ENCODE data around the gene TNFSF10. TPM values are rescaled to one million over a fixed set of nuclear protein-coding genes. Genes with fewer than 3 reads are reported as not detected.

The TNFSF10 gene
- total and polyA plus RNA-seq, 10 of the 15 experiments (the other 5 are each of a cell fraction or from before 2014, with no cell fraction given) = 2.1 to 12.3 (median 4.4) TPM

DNA sequence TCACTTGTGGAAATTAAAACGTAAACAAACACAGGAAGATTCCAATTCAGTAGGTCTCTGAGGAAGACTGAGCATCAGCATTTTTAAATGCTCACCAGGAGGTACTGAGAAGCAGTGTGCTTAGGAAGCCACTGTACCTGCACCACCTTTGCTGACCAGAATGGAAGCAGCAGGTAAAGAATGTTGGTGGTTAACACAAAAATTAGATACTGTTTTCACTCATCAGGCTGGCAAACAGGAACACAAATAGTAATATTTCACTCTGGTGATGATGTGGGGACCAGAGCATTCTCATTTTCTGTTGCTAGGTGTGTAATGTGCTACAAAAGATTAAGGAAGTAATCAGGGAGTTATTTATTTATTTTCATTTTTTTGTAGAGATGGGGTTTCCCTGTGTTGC is 45.1 kb downstream of the TNFSF10 start (continued):
- TF ChIP-seq, protein P1, sequence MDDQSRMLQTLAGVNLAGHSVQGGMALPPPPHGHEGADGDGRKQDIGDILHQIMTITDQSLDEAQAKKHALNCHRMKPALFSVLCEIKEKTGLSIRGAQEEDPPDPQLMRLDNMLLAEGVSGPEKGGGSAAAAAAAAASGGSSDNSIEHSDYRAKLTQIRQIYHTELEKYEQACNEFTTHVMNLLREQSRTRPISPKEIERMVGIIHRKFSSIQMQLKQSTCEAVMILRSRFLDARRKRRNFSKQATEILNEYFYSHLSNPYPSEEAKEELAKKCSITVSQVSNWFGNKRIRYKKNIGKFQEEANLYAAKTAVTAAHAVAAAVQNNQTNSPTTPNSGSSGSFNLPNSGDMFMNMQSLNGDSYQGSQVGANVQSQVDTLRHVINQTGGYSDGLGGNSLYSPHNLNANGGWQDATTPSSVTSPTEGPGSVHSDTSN (IDR thresholded peaks at IDR 0.05; ENCODE audit: insufficient replicate concordance, low read depth, low read length) = no peak
- TF ChIP-seq, protein P2, sequence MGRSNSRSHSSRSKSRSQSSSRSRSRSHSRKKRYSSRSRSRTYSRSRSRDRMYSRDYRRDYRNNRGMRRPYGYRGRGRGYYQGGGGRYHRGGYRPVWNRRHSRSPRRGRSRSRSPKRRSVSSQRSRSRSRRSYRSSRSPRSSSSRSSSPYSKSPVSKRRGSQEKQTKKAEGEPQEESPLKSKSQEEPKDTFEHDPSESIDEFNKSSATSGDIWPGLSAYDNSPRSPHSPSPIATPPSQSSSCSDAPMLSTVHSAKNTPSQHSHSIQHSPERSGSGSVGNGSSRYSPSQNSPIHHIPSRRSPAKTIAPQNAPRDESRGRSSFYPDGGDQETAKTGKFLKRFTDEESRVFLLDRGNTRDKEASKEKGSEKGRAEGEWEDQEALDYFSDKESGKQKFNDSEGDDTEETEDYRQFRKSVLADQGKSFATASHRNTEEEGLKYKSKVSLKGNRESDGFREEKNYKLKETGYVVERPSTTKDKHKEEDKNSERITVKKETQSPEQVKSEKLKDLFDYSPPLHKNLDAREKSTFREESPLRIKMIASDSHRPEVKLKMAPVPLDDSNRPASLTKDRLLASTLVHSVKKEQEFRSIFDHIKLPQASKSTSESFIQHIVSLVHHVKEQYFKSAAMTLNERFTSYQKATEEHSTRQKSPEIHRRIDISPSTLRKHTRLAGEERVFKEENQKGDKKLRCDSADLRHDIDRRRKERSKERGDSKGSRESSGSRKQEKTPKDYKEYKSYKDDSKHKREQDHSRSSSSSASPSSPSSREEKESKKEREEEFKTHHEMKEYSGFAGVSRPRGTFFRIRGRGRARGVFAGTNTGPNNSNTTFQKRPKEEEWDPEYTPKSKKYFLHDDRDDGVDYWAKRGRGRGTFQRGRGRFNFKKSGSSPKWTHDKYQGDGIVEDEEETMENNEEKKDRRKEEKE (IDR thresholded peaks at IDR 0.05) = no peak
- no peak for TF ChIP-seq MTA3 (IDR thresholded peaks at IDR 0.05; ENCODE audit: borderline replicate concordance, low read length)
- no peak for TF ChIP-seq KDM1A (IDR thresholded peaks at IDR 0.05; ENCODE audit: borderline replicate concordance)
- no peak for TF ChIP-seq BCL11A (IDR thresholded peaks at IDR 0.05; ENCODE audit: low read depth, low read length)
- TF ChIP-seq TAF1 (IDR thresholded peaks at IDR 0.05; ENCODE audit: borderline replicate concordance, low read depth, low read length) = no peak
- TF ChIP-seq NBN (IDR thresholded peaks at IDR 0.05) = no peak

DNA sequence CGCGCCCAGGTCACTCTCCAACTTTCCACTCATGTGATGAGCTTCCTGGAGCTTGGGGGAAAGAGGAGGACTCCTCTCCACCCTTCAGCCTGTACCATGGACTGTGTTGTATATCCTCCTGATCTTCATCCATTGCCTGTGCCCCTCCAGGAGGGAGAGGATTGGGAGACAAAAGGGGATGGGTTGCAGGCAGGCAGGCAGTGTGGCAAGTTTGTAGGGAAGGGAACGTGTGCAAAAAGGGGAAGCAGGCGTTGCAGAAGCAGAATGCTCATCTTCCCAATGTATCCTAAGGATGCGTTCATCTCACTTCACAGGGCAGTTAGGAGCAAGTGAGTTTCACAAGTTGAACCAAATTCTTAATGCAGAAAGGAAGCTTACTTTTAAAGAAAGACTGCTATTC is 46.9 kb downstream of the TNFSF10 start:
- RAD21 ChIA-PET (ENCODE audit: unreplicated experiment) = interaction anchor here (1.4 to 1.7 kb wide), 6 partner anchors 15 to 1515 kb away, joined by 3 to 8 read pairs (median 6); no protein-coding TSS in a partner anchor
- Histone ChIP-seq H3K9me3 (replicated peaks; ENCODE audit: control insufficient read depth, insufficient read depth, low read length) (no peaks in the 10 kb centered on the region), H4K20me1 (ENCODE audit: control insufficient read depth, insufficient read depth) (no peaks in the 10 kb centered on the region), H3K27me3 (replicated peaks in 1 of 2; ENCODE audit: control insufficient read depth in 2 of 2, insufficient read depth in 2 of 2, low read length in 1 of 2) (no peaks in the 10 kb centered on the region), H3K4me2 (ENCODE audit: control insufficient read depth, insufficient read depth) (no peak overlapping the region), H3K4me3 (no peak overlapping the region), H3K9ac (ENCODE audit: control insufficient read depth, insufficient read depth, low read length) (no peak overlapping the region), H3K36me3 (ENCODE audit: control insufficient read depth in 2 of 2, insufficient read depth in 2 of 2, low read length in 1 of 2) (no peaks in the 10 kb centered on the region), H2AFZ (ENCODE audit: control insufficient read depth, low read depth, low read length) (peak overlapping the region; percentile 41), H3K4me1 (ENCODE audit: control insufficient read depth, insufficient read depth, low read length) (peaks cover 9% of the 10 kb centered on the region; the same call in 1 of the 2 replicates), H3K27ac (ENCODE audit: control insufficient read depth, insufficient read depth) (no peak overlapping the region), H3K79me2 (ENCODE audit: control insufficient read depth, insufficient read depth, low read length) (no peaks in the 10 kb centered on the region)
- DNase-seq (ENCODE audit: low read depth, low spot score) (no peak), FAIRE-seq (no peak), ATAC-seq (no peak)
- SMC1A ChIA-PET (ENCODE audit: uncharacterized antibody, unreplicated experiment) = interaction anchor here (1.1 to 3.4 kb wide), 9 partner anchors 11 to 193 kb away, joined by 3 to 21 read pairs (median 3); no protein-coding TSS in a partner anchor
- TF ChIP-seq HDAC6 (IDR thresholded peaks at IDR 0.05; ENCODE audit: unreplicated experiment) = no peak
- TF ChIP-seq RAD51 (IDR thresholded peaks at IDR 0.05) = no peak
- TF ChIP-seq STAT3 (IDR thresholded peaks at IDR 0.05; ENCODE audit: low read depth, low read length) = no peak
- TF ChIP-seq, protein P3, sequence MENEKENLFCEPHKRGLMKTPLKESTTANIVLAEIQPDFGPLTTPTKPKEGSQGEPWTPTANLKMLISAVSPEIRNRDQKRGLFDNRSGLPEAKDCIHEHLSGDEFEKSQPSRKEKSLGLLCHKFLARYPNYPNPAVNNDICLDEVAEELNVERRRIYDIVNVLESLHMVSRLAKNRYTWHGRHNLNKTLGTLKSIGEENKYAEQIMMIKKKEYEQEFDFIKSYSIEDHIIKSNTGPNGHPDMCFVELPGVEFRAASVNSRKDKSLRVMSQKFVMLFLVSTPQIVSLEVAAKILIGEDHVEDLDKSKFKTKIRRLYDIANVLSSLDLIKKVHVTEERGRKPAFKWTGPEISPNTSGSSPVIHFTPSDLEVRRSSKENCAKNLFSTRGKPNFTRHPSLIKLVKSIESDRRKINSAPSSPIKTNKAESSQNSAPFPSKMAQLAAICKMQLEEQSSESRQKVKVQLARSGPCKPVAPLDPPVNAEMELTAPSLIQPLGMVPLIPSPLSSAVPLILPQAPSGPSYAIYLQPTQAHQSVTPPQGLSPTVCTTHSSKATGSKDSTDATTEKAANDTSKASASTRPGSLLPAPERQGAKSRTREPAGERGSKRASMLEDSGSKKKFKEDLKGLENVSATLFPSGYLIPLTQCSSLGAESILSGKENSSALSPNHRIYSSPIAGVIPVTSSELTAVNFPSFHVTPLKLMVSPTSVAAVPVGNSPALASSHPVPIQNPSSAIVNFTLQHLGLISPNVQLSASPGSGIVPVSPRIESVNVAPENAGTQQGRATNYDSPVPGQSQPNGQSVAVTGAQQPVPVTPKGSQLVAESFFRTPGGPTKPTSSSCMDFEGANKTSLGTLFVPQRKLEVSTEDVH (IDR thresholded peaks at IDR 0.05; ENCODE audit: low read depth, partially characterized antibody) = no peak
- no peak for TF ChIP-seq MYB (IDR thresholded peaks at IDR 0.05; ENCODE audit: borderline replicate concordance, low read depth, low read length)
- BruUV-seq (replicated peaks) = no TSS peak
- POLR2A ChIA-PET = interaction anchor here (0.6 kb wide), 1 partner anchor 119 kb away, joined by 3 read pairs; no protein-coding TSS in a partner anchor
- WGBS (ENCODE audit: insufficient coverage, insufficient replicate concordance, low lambda C conversion rate, missing lambda C conversion rate) = 67% methylated on average over 5 of the region's 5 CpGs
- CTCF ChIA-PET = interaction anchor here (0.6 to 3.8 kb wide), 19 partner anchors 8 to 629 kb away, joined by 3 to 39 read pairs (median 4); partner anchors contain the start of gene TNFSF10
- in situ Hi-C loops (cut with MboI) = no loop called here
- intact Hi-C loops (cut with micrococcal nuclease; ENCODE audit: unreplicated experiment) = loop anchor here (5.0 to 10.0 kb wide), 2 partner anchors 191 to 832 kb away; no protein-coding TSS in a partner anchor

Data from GM12878 (cell line).